ENCODE results near the gene SYNGAP1.

DNA sequence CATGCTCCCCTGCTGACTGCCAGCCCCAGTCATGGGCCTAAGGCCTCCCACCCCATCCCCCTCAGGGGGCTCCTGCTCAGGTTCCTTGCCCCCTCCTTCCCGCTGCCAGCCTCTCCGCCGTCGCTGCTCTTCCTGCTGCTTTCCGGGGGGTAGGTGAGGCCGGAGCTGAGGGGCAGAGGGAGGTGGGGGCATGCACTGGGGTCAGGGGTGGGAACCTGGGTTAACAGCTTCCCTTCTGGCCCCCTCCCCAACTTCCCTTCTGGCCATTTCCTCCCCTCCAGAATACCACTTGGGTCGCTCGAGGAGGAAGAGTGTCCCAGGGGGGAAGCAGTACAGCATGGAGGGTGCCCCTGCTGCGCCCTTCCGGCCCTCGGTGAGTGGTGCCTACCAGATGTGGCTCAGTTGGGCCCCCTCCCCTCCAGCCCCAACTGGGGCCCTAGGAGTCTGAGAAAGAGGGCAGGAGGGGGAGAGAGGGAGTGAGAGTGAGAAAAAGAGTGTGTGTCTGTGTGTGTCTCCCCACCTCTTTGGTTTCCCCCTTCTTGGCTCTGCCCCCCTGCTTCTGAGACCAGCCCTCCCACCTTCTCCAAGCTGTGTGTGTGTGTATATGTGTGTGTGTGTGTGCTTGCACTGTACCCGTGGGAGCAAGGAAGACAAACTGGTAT, 12.1 kb downstream of the SYNGAP1 start:
- TF ChIP-seq CTCF (IDR thresholded peaks at IDR 0.05), result no peak
- no peak for TF ChIP-seq EZH2phosphoT487 (IDR thresholded peaks at IDR 0.05)
